Measurements from ENCODE around the gene CD70.

CD70 gene

DNA sequence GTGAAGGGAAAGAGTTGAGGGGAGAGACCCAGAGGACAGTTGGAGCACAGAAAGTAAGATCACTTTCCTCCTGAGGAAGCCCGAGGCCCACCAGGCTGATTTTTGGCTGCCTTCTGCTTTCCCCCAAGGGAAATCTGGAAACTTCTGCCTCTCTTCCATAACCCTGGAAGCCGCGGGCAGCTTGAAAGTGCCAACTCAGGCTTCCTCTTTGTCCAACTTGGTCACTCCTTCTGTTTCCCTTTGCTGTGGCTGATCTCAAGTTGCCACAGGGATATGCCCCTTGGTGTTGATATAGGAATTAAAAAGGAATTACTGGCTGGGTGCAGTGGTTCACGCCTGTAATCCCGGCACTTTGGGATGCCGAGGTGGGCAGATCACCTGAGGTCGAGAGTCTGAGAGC, 5.7 kb upstream of the CD70 start:
- TF ChIP-seq CTCF (IDR thresholded peaks at IDR 0.05) = no peak

- TF ChIP-seq CTCF (IDR thresholded peaks at IDR 0.05) = no peak
Measured at GRCh38 chr19:6593651-6594416, 2.9 kb upstream of the CD70 start.

DNA sequence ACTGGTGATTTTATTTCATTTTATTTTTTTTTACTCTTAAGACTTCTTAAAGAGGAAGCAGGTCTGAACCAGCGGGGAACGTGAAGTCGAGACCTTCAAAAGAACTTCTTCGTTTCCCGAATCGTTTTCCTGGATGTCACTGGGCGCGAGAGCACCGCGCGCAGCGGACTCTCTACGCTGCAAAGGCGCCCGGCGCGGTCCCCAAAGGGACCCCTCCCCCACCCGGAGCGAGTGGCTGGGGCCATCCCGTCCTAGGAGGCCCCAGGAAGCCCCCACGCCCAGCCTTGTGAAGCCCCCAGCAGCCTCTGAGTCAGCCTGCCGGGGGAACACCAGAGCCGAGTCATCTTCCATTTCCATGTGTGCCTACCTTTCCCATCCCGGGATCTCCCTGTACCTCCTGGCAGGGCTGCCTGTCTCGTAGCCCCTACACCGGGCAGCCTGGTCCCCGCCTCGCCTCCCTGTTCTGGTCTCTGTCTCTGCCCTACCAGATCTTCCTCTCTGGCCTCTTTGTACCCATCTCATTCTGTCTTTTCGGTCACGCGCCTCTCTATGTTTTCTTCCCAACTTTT, 608 bp downstream of the CD70 start:
- TF ChIP-seq CTCF (IDR thresholded peaks at IDR 0.05) = no peak

DNA sequence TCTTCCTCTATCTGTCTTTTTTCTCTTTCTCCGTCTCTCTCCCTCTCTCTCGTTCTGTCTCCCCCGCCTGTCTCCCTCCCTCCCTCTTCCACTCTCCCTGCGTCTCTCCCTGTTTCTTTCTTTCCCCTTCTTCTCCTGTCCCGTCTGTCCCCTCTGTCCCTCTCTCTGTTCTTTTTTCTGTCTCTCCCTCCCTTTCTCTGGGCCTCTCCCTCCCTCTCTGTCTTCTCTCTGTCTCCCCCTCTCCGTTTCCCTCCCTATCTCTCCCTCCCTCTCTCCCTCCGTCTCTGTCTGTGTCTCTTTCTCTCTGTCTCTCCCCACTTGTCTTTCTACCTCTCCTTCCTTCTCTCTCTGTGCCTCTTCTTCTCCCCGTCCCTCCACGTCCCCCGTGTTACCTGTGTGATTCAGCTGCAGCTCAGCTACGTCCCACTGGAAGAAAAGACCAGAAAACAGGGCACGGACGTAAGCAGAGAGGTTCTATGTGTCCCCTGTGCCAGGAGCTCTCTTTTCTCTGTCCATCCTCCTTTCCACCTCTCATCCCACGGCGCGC, 1.2 kb downstream of the CD70 start:
- no peak for TF ChIP-seq CTCF (IDR thresholded peaks at IDR 0.05)

DNA sequence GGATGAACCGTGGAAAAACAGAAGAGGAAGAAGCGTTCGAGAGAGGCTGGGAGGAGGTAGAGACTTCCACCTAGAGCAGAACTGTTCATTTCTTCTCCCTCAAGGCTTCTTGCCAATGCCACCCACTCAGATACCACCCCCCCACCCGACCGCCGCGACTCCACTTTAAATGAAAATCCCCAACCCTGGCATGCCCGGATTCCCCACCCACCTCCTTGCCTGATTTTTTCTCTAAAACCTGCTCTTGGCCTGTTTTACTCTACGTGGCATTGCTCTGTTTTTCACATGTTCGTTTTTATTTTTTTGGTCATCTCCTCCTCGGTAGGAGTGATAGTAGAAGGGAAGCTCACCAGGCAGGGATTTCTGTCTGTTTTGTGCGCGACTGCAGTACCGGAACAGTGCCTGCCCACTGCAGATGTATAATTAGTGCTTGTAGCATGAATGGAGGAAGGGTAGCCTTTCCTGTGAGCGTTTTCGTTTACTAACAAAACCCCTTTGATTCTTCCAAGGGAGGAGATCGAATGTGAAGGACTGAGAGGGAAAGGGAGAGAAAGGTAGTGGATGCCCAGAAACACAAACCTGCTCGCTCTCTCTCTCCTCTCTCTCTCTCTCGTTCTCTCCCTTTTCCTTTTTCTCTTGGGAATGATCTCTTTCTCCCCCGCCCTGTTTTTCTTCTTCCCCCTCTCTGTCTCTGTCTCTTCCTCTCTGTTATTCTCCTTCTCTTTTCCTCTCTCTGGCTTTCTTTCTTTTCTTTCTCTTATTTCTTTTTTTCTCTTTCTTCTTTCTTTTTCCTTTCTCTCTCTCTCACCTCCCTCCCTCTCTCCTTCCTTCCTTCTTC, 2.2 kb downstream of the CD70 start:
- no peak for TF ChIP-seq CTCF (IDR thresholded peaks at IDR 0.05)

GRCh38 chr19:6587998-6588507, 2.9 kb downstream of the CD70 start:
- TF ChIP-seq CTCF (IDR thresholded peaks at IDR 0.05) = no peak

DNA sequence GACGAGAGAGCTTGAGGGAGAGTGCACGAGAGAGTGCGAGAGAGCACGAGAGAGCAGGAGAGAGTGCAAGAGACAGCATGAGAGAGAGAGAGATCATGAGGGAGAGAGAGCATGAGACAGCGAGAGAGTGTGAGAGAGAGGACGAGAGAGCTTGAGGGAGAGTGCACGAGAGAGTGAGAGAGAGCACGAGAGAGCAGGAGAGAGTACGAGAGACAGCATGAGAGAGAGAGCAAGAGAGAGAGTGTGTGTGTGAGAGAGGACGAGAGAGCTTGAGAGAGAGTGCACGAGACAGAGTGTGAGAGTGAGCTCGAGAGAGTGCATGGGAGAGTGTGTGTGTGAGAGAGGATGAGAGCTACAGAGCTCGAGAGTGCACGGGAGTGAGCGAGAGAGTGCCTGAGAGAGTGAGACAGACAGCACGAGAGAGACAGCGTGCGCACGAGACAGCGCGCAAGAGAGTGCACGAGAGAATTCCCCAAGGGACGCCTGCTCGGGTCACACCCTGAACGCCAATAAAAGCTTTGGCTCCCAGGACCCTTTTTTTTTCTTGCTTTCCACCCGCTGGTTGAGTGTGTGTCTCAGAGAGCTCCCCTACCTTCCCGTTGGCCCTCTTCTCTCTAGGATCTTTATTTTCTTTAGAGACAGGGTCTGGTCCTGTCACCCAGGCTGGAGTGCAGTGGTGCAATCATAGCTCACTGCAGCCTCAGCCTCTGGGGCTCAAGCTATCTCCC, 3.7 kb downstream of the CD70 start:
- no peak for TF ChIP-seq CTCF (IDR thresholded peaks at IDR 0.05)
